ENCODE measurements around the gene LPCAT3. TPM values are rescaled to one million over a fixed set of nuclear protein-coding genes. Genes with fewer than 3 reads are reported as not detected.

The LPCAT3 gene
- total RNA-seq, 1 experiment from 2014 or later: 16.3 TPM

DNA sequence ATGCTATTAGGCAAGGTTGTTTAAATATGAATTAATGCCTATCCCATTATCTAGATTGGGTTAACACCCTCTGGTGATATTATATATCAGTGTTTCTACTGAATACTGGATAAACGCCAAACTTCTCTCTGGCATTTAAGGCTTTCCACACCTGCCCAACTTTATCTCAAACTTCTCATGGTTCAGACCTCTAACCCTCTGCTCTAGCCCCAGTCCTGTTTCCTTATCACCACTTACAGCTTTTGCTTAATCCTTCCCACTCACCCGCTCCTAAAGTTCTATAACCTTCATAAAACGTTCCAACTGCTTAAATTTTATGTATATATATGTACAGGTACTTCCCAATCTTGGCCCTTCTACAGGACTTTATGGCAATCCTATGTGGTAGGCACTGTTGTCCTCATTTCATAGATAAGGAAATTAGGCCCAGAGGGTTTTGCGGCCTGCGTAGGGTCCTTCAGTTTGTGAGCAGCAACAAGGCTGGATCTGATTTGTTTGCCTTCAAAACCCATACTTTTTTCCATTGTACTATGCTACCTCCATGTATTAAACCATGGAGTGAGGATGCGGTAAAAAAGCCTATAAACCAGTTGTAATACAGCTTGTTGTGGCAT, 1.2 kb downstream of the LPCAT3 start:
- TF ChIP-seq, protein P1, sequence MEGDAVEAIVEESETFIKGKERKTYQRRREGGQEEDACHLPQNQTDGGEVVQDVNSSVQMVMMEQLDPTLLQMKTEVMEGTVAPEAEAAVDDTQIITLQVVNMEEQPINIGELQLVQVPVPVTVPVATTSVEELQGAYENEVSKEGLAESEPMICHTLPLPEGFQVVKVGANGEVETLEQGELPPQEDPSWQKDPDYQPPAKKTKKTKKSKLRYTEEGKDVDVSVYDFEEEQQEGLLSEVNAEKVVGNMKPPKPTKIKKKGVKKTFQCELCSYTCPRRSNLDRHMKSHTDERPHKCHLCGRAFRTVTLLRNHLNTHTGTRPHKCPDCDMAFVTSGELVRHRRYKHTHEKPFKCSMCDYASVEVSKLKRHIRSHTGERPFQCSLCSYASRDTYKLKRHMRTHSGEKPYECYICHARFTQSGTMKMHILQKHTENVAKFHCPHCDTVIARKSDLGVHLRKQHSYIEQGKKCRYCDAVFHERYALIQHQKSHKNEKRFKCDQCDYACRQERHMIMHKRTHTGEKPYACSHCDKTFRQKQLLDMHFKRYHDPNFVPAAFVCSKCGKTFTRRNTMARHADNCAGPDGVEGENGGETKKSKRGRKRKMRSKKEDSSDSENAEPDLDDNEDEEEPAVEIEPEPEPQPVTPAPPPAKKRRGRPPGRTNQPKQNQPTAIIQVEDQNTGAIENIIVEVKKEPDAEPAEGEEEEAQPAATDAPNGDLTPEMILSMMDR (conservative IDR thresholded peaks at IDR 0.05; ENCODE audit: low read depth, low read length): no peak
- TF ChIP-seq EZH2 (IDR thresholded peaks at IDR 0.05; ENCODE audit: low read length, unreplicated experiment) (no peak), EZH2phosphoT487 (IDR thresholded peaks at IDR 0.05; ENCODE audit: borderline replicate concordance, low read length) (no peak)
- no peaks in the 10 kb centered on the region for H4K20me1 ChIP-seq (ENCODE audit: low read length)
- peak overlapping the region; percentile 96 for H3K4me2 ChIP-seq (ENCODE audit: low read length)
- no peak for DNase-seq
- no peaks in the 10 kb centered on the region for H3F3A ChIP-seq (ENCODE audit: low read length, unreplicated experiment)
- no peak for ATAC-seq
- peak overlapping the region; percentile 79 for H3K9ac ChIP-seq (ENCODE audit: low read length)
- no peaks in the 10 kb centered on the region for H3K9me3 ChIP-seq (ENCODE audit: low read length)
- BruUV-seq (replicated peaks): TSS peak; percentile 57
- ChIA-PET POLR2A (ENCODE audit: unreplicated experiment) (no interaction called here), CTCF (no interaction called here)
- peaks cover 15% of the 10 kb centered on the region for H3K4me1 ChIP-seq (ENCODE audit: insufficient read depth, low read length)
- no peaks in the 10 kb centered on the region for H3K27me3 ChIP-seq (ENCODE audit: low read length)
- H3K36me3 ChIP-seq (ENCODE audit: low read depth, low read length): no peaks in the 10 kb centered on the region
- H3K9me2 ChIP-seq (replicated peaks; ENCODE audit: low read length): no peaks in the 10 kb centered on the region
- H3K79me2 ChIP-seq (ENCODE audit: low read length): peaks cover 33% of the 10 kb centered on the region
- H3K4me3 ChIP-seq (ENCODE audit: low read length): peak overlapping the region; percentile 97
- peak overlapping the region; percentile 93; the same call in 1 of the 2 replicates for H2AFZ ChIP-seq (ENCODE audit: low read length)
- intact Hi-C loops (cut with micrococcal nuclease): loop anchor here (5.0 kb wide), 1 partner anchor 45 kb away; the partner anchor contains the start of genes EMG1 and PHB2
- H3K27ac ChIP-seq (ENCODE audit: low read length): no peak overlapping the region

DNA sequence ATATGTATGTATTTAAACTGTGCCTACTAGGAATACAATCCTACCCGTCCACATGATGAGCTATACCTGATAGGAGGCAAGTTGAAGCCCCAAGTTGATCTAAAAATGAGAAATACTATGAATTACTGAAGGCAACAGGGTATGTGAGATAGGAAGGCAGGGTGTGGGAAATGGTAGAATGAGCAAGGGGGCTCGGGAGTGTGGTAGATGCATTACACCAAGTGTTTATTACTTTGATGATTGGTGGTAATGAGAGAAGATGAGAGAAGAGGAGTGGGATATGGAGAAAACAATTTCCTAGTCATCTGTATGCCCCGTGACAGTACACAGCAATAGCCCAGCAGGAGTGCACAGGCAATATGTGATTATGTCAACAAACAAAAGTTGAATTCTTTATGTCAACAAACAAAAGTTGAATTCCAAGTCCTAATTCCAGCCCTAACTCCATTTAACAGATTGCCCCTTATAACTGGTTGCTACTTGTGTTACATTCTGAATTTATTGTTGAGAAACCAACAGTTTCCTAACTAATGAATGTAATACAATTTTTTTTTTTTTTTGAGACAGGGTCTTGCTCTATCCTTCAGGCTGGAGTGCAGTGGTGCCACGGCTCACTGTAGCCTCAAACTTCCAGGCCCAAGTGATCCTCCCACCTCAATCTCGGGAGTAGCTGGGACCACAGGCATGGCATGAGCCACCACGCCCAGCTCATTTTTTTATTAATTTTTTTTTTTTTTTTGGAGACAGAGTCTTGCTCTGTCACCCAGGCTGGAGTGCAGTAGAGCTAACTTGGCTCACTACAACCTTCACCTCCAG, 2.5 kb downstream of the LPCAT3 start:
- POLR2A ChIA-PET (ENCODE audit: unreplicated experiment): no interaction called here
- H3F3A ChIP-seq (ENCODE audit: low read length, unreplicated experiment): no peaks in the 10 kb centered on the region
- H3K9me2 ChIP-seq (replicated peaks; ENCODE audit: low read length): no peaks in the 10 kb centered on the region
- ATAC-seq (no peak), DNase-seq (no peak)
- no peak overlapping the region for H3K4me2 ChIP-seq (ENCODE audit: low read length)
- no TSS peak for BruUV-seq (replicated peaks)
- H3K79me2 ChIP-seq (ENCODE audit: low read length): peaks cover 33% of the 10 kb centered on the region
- peaks cover 15% of the 10 kb centered on the region for H3K4me1 ChIP-seq (ENCODE audit: insufficient read depth, low read length)
- H3K9me3 ChIP-seq (ENCODE audit: low read length): no peaks in the 10 kb centered on the region
- H3K36me3 ChIP-seq (ENCODE audit: low read depth, low read length): no peaks in the 10 kb centered on the region
- H3K9ac ChIP-seq (ENCODE audit: low read length): no peak overlapping the region
- no peak overlapping the region for H3K27ac ChIP-seq (ENCODE audit: low read length)
- H2AFZ ChIP-seq (ENCODE audit: low read length): no peak overlapping the region
- H3K4me3 ChIP-seq (ENCODE audit: low read length): no peak overlapping the region
- no peak for TF ChIP-seq EZH2phosphoT487 (IDR thresholded peaks at IDR 0.05; ENCODE audit: borderline replicate concordance, low read length)
- TF ChIP-seq EZH2 (IDR thresholded peaks at IDR 0.05; ENCODE audit: low read length, unreplicated experiment): no peak
- TF ChIP-seq, protein P1 (conservative IDR thresholded peaks at IDR 0.05; ENCODE audit: low read depth, low read length): no peak
- CTCF ChIA-PET: interaction anchor here (0.6 kb wide), 1 partner anchor 69 kb away, joined by 5 read pairs; no protein-coding TSS in a partner anchor
- H4K20me1 ChIP-seq (ENCODE audit: low read length): no peaks in the 10 kb centered on the region
- H3K27me3 ChIP-seq (ENCODE audit: low read length): no peaks in the 10 kb centered on the region
- intact Hi-C loops (cut with micrococcal nuclease): loop anchor here (5.0 kb wide), 1 partner anchor 43 kb away; the partner anchor contains the start of genes EMG1 and PHB2

Data from PC-3 (cell line).